IMR-90 (cell line): Measurements from ENCODE around the gene NFE2L1. TPM values are rescaled to one million over a fixed set of nuclear protein-coding genes. Genes with fewer than 3 reads are reported as not detected.

Experiments used
- ATAC-seq: fragments of 200-7000 bp; cut with Tn5 transposase; 2 replicates; pipeline ENCODE4 v1.9.1; 2020; ENCODE audit warnings: low read depth, mild to moderate bottlenecking, moderate library complexity
- BruUV-seq: library from RNA; stranded (reverse); fragments of 400-500 nt; replicated peaks from 2 replicates; lab custom pipeline; 2021; lab: Mats Ljungman, UMichigan
- CTCF ChIA-PET: fragments of 300-600 bp; formaldehyde crosslinking; extraction: SDS; loops from one replicate; lab custom pipeline; 2021; ENCODE audit warnings: antibody characterized with exemption; lab: Yijun Ruan, JAX
- POLR2A ChIA-PET: fragments of 300-600 bp; sonication (Branson Sonifier 250); formaldehyde crosslinking; loops from one replicate; lab custom pipeline; 2022; ENCODE audit warnings: antibody characterized with exemption; ENCODE audit not compliant: unreplicated experiment; lab: Charles Lee
- DNase-seq: peaks from one replicate; pipeline ENCODE4 v3.0.0; 2013
- H2AFZ ChIP-seq: replicated peaks from 2 replicates; pipeline ENCODE3; 2013; ENCODE audit warnings: low read length, mild to moderate bottlenecking; ENCODE audit not compliant: poor library complexity
- H2AK5ac ChIP-seq: 2 replicates; pipeline ENCODE4 v1.6.1; 2013; ENCODE audit warnings: low read depth, low read length, inconsistent platforms
- H2AK9ac ChIP-seq: replicated peaks from 2 replicates; pipeline ENCODE3; 2013; ENCODE audit warnings: mild to moderate bottlenecking, low read depth, low read length, moderate library complexity; ENCODE audit not compliant: poor library complexity
- H2BK120ac ChIP-seq: 2 replicates; pipeline ENCODE4 v1.6.1; 2013; ENCODE audit warnings: low read depth, low read length, inconsistent platforms
- H2BK15ac ChIP-seq: 3 replicates; pipeline ENCODE4 v1.6.1; 2013; ENCODE audit warnings: low read depth, low read length, inconsistent platforms
- H2BK20ac ChIP-seq: 2 replicates; pipeline ENCODE4 v1.6.1; 2013; ENCODE audit warnings: low read depth, mild to moderate bottlenecking, inconsistent platforms, low read length, moderate library complexity
- H2BK5ac ChIP-seq: 2 replicates; pipeline ENCODE4 v1.6.1; 2013; ENCODE audit warnings: mild to moderate bottlenecking, low read depth, low read length, inconsistent platforms; ENCODE audit not compliant: poor library complexity, severe bottlenecking
- H3K14ac ChIP-seq: replicated peaks from 2 replicates; pipeline ENCODE4 v1.6.1; 2013; ENCODE audit warnings: low read depth, low read length, inconsistent platforms
- H3K18ac ChIP-seq: 2 replicates; pipeline ENCODE4 v1.6.1; 2013; ENCODE audit warnings: low read depth, low read length, control low read depth
- H3K23ac ChIP-seq: 2 replicates; pipeline ENCODE4 v1.6.1; 2013; ENCODE audit warnings: low read depth, low read length, inconsistent platforms
- H3K27ac ChIP-seq: 2 replicates; pipeline ENCODE4 v1.5.1; 2013; ENCODE audit warnings: mild to moderate bottlenecking, control low read depth, low read length; ENCODE audit not compliant: insufficient read depth
- H3K27me3 ChIP-seq: 2 replicates; pipeline ENCODE4 v1.6.1; 2013; ENCODE audit warnings: low read length; ENCODE audit not compliant: control insufficient read depth, insufficient read depth
- H3K36me3 ChIP-seq: 2 replicates; pipeline ENCODE4 v1.6.1; 2013; ENCODE audit warnings: low read length, mixed read lengths; ENCODE audit not compliant: control insufficient read depth, insufficient read depth
- H3K4ac ChIP-seq: 2 replicates; pipeline ENCODE4 v1.6.1; 2013; ENCODE audit warnings: low read depth, low read length, inconsistent platforms
- H3K4me1 ChIP-seq: 2 replicates; pipeline ENCODE4 v1.6.1; 2013; ENCODE audit warnings: low read length, mixed read lengths; ENCODE audit not compliant: control insufficient read depth, insufficient read depth
- H3K4me2 ChIP-seq: 2 replicates; pipeline ENCODE4 v1.6.1; 2013; ENCODE audit warnings: low read depth, mild to moderate bottlenecking, control low read depth, low read length, moderate library complexity
- H3K4me3 ChIP-seq: 2 replicates; pipeline ENCODE4 v1.5.1; 2013; ENCODE audit warnings: low read depth, mild to moderate bottlenecking, control low read depth, low read length, moderate library complexity; ENCODE audit not compliant: insufficient read depth
- H3K56ac ChIP-seq: 2 replicates; pipeline ENCODE4 v1.6.1; 2013; ENCODE audit warnings: low read length, inconsistent platforms; ENCODE audit not compliant: insufficient read depth; ENCODE audit errors: extremely low read depth
- H3K79me1 ChIP-seq, 2 experiments: 2 replicates each; pipeline ENCODE4 v1.6.1; 2013; ENCODE audit warnings: low read length in 2 of 2, inconsistent platforms in 1 of 2, low read depth in 1 of 2
- H3K9ac ChIP-seq: 2 replicates; pipeline ENCODE4 v1.6.1; 2013; ENCODE audit warnings: low read depth, low read length, control low read depth
- H3K9me1 ChIP-seq: 2 replicates; pipeline ENCODE4 v1.6.1; 2013; ENCODE audit warnings: low read length, inconsistent platforms; ENCODE audit not compliant: insufficient read depth
- H3K9me3 ChIP-seq: 2 replicates; pipeline ENCODE4 v1.6.1; 2013; ENCODE audit warnings: low read length; ENCODE audit not compliant: control insufficient read depth, insufficient read depth
- H4K20me1 ChIP-seq: 2 replicates; pipeline ENCODE4 v1.6.1; 2013; ENCODE audit warnings: low read length, inconsistent platforms; ENCODE audit not compliant: insufficient read depth
- H4K5ac ChIP-seq: 2 replicates; pipeline ENCODE4 v1.6.1; 2013; ENCODE audit warnings: mild to moderate bottlenecking, low read depth, low read length, control low read depth
- H4K8ac ChIP-seq, 2 experiments: 2 replicates each; pipeline ENCODE4 v1.6.1; 2013; ENCODE audit warnings: low read depth in 2 of 2, low read length in 2 of 2, control low read depth in 1 of 2, inconsistent platforms in 1 of 2
- H4K91ac ChIP-seq: 2 replicates; pipeline ENCODE4 v1.6.1; 2013; ENCODE audit warnings: low read depth, low read length, inconsistent platforms; ENCODE audit not compliant: insufficient read depth
- BHLHE40 ChIP-seq: fragments of 150-350 bp; IDR thresholded peaks from 2 replicates; pipeline ENCODE4 v1.6.1; 2016; ENCODE audit warnings: mild to moderate bottlenecking, low read depth, low read length
- CEBPB ChIP-seq: IDR thresholded peaks from 2 replicates; pipeline ENCODE4 v1.6.1; 2012; ENCODE audit warnings: low read depth, low read length, improper control_type of control experiment
- CHD1 ChIP-seq: IDR thresholded peaks from 2 replicates; pipeline ENCODE4 v1.6.1; 2012; ENCODE audit warnings: low read depth, low read length, improper control_type of control experiment
- CTCF ChIP-seq: conservative IDR thresholded peaks from 2 replicates; pipeline ENCODE4 v1.5.1; 2012; ENCODE audit warnings: mild to moderate bottlenecking, low read depth, low read length, improper control_type of control experiment
- ELK1 ChIP-seq: fragments of 150-350 bp; IDR thresholded peaks from 2 replicates; pipeline ENCODE4 v1.6.1; 2016; ENCODE audit warnings: low read depth, mild to moderate bottlenecking, low read length, moderate library complexity, borderline replicate concordance
- MAFK ChIP-seq: IDR thresholded peaks from 2 replicates; pipeline ENCODE4 v1.6.1; 2012; ENCODE audit warnings: low read depth, low read length, improper control_type of control experiment
- MAZ ChIP-seq: IDR thresholded peaks from 2 replicates; pipeline ENCODE4 v1.6.1; 2012; ENCODE audit warnings: low read depth, mild to moderate bottlenecking, low read length, improper control_type of control experiment, moderate library complexity, borderline replicate concordance
- MXI1 ChIP-seq: IDR thresholded peaks from 2 replicates; pipeline ENCODE4 v1.6.1; 2012; ENCODE audit warnings: low read depth, mild to moderate bottlenecking, low read length, moderate library complexity, borderline replicate concordance
- POLR2A ChIP-seq: IDR thresholded peaks from 2 replicates; pipeline ENCODE4 v1.6.1; 2012; ENCODE audit warnings: mild to moderate bottlenecking, low read depth, low read length
- RAD21 ChIP-seq: IDR thresholded peaks from 2 replicates; pipeline ENCODE4 v1.6.1; 2012; ENCODE audit warnings: low read length, improper control_type of control experiment
- RCOR1 ChIP-seq: IDR thresholded peaks from 2 replicates; pipeline ENCODE4 v1.6.1; 2012; ENCODE audit warnings: mild to moderate bottlenecking, low read length, improper control_type of control experiment; ENCODE audit not compliant: insufficient replicate concordance
- RFX5 ChIP-seq: IDR thresholded peaks from 2 replicates; pipeline ENCODE4 v1.8.0; 2012; ENCODE audit warnings: low read depth, mild to moderate bottlenecking, low read length, moderate library complexity
- SMC3 ChIP-seq: fragments of 150-350 bp; IDR thresholded peaks from 2 replicates; pipeline ENCODE4 v1.6.1; 2016; ENCODE audit warnings: low read depth, mild to moderate bottlenecking, antibody characterized with exemption, low read length, moderate library complexity
- WGBS, 2 experiments: methylation state at CpG; one replicate each; pipeline versions ENCODE4 v1.1.5 to v1.1.7; 2013; ENCODE audit warnings: missing lambda C conversion rate in 2 of 2; ENCODE audit not compliant: insufficient read length in 1 of 2; ENCODE audit errors: extremely low coverage in 2 of 2; 5-methylcytosine and 5-hydroxymethylcytosine counted together
- dilution Hi-C: fragments of 300-500 bp; cut with HindIII; formaldehyde crosslinking; loops from one replicate; pipeline ENCODE4 v1.14.3; 2018; ENCODE audit warnings: low sequenced_read_pairs; ENCODE audit not compliant: unreplicated experiment
- in situ Hi-C: fragments of 300-500 bp; cut with MboI; formaldehyde crosslinking; loops from 3 replicates; pipeline ENCODE4 v1.14.3; 2019; ENCODE audit warnings: low sequenced_read_pairs, inconsistent platforms, mixed read lengths
- intact Hi-C: fragments of 100-400 bp; cut with micrococcal nuclease; formaldehyde crosslinking; loops from 2 replicates; pipeline ENCODE4 v1.10.0; 2022
- polyA plus RNA-seq, 3 experiments: library from polyadenylated mRNA; depleted of rRNA; stranded (reverse); fragments of >200 nt; gene quantifications; 2 replicates each; pipeline ENCODE4 v1.2.3, GENCODE V29; 2012; ENCODE audit warnings: low replicate concordance in 1 of 3
- total RNA-seq: library from RNA; depleted of rRNA; stranded (reverse); fragments of >200 nt; gene quantifications from 2 replicates; pipeline ENCODE4 v1.2.3, GENCODE V29; 2012

The NFE2L1 gene
- total and polyA plus RNA-seq, 2 of the 4 experiments (the other 2 are of a cell fraction), result 42.8 to 122 TPM

- Histone ChIP-seq H3K4me1 (peaks cover 31% of the 10 kb centered on the region), H2BK120ac (no peak overlapping the region), H3K56ac (no peak overlapping the region), H4K5ac (no peak overlapping the region), H2AFZ (no peak overlapping the region), H3K9ac (no peak overlapping the region), H4K91ac (no peak overlapping the region), H3K14ac (no peak overlapping the region), H2BK5ac (no peak overlapping the region), H4K20me1 (peaks cover 35% of the 10 kb centered on the region), H3K27me3 (no peaks in the 10 kb centered on the region), H3K9me1 (peaks cover 33% of the 10 kb centered on the region), H2AK9ac (no peak overlapping the region), H3K4me2 (no peak overlapping the region), H3K4me3 (no peak overlapping the region), H2BK15ac (no peak overlapping the region), H3K23ac (no peak overlapping the region), H3K9me3 (no peaks in the 10 kb centered on the region), H3K36me3 (peaks cover 73% of the 10 kb centered on the region), H3K4ac (no peak overlapping the region), H3K79me1 (peaks cover 42 to 95% of the 10 kb centered on the region in 2 experiments), H2BK20ac (no peak overlapping the region), H2AK5ac (no peak overlapping the region), H3K18ac (no peak overlapping the region), H3K27ac (no peak overlapping the region), H4K8ac (no peak overlapping the region)
- ATAC-seq, result no peak
- no CpG with 5 or more reads among the region's 4 CpGs for WGBS, 2 experiments
- dilution Hi-C loops, result no loop called here
- no peak for DNase-seq
- ChIA-PET POLR2A (no interaction called here), CTCF (no interaction called here)
- in situ Hi-C loops, result no loop called here
- TF ChIP-seq CTCF, result no peak
- no peak for TF ChIP-seq MAZ
- TF ChIP-seq CEBPB, result no peak
- no peak for TF ChIP-seq ELK1
- no peak for TF ChIP-seq BHLHE40
- no peak for TF ChIP-seq POLR2A
- TF ChIP-seq MAFK, result no peak
- no peak for TF ChIP-seq RAD21
- no peak for TF ChIP-seq RFX5
- no peak for TF ChIP-seq SMC3
- no peak for TF ChIP-seq RCOR1
- TF ChIP-seq CHD1, result no peak
- TF ChIP-seq MXI1, result no peak
- intact Hi-C loops, result no loop called here
- BruUV-seq, result no TSS peak
These were observed 9.5 kb downstream of the NFE2L1 start for GRCh38 chr17:48057626-48058025.
